ENCODE results near the gene VILL.

DNA sequence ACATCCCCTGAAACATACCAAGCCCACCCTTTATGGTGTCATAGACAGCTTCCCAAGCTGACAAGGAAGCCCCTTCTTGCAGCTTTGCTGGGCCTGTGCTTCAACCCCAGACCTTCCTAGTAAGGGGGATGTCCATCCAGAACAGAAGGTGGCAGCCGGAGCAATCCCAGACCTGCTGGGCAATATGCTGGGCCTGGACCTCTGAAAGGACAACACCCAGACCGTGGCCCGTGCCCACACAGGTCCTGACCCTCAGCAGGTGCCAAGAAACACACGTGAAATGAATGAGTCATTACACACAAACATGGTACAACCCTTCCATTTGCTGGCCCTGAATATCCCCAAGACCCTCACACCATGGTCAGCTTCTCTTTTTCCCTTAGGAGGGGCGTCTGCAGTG lies 19.8 kb upstream of the VILL start:
- TF ChIP-seq, protein P1, sequence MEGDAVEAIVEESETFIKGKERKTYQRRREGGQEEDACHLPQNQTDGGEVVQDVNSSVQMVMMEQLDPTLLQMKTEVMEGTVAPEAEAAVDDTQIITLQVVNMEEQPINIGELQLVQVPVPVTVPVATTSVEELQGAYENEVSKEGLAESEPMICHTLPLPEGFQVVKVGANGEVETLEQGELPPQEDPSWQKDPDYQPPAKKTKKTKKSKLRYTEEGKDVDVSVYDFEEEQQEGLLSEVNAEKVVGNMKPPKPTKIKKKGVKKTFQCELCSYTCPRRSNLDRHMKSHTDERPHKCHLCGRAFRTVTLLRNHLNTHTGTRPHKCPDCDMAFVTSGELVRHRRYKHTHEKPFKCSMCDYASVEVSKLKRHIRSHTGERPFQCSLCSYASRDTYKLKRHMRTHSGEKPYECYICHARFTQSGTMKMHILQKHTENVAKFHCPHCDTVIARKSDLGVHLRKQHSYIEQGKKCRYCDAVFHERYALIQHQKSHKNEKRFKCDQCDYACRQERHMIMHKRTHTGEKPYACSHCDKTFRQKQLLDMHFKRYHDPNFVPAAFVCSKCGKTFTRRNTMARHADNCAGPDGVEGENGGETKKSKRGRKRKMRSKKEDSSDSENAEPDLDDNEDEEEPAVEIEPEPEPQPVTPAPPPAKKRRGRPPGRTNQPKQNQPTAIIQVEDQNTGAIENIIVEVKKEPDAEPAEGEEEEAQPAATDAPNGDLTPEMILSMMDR (conservative IDR thresholded peaks at IDR 0.05 in 1 of 2, IDR thresholded peaks at IDR 0.05 in 1 of 2; ENCODE audit: extremely low read depth in 1 of 2, insufficient read depth in 1 of 2, low read depth in 1 of 2, low read length in 2 of 2) = no peak
- no peak for TF ChIP-seq EZH2 (IDR thresholded peaks at IDR 0.05; ENCODE audit: borderline replicate concordance, low read length)
